GM13977 (cell line): ENCODE data around the gene ZNF614.

Experiments used
- DNase-seq: peaks from one replicate; pipeline ENCODE4 v3.0.0; 2012; ENCODE audit warnings: low spot score
- in situ Hi-C: fragments of 300-500 bp; cut with MboI; formaldehyde crosslinking; loops from one replicate; pipeline ENCODE4 v1.12.0; 2022; ENCODE audit warnings: low sequenced_read_pairs, low pct_unique_long_range_greater_than_20kb, mixed read lengths, inconsistent platforms; ENCODE audit not compliant: unreplicated experiment
- TF ChIP-seq, protein P1 (sequence below): IDR thresholded peaks from 2 replicates; pipeline ENCODE4 v1.5.1; 2012; ENCODE audit warnings: mild to moderate bottlenecking, control low read depth; ENCODE audit not compliant: insufficient read depth; ENCODE audit errors: extremely low read depth, missing control alignments

The ZNF614 gene

GRCh38 chr19:51971624-51972023 is 56.6 kb downstream of the ZNF614 start:
- no peak for DNase-seq
- in situ Hi-C loops = no loop called here
- TF ChIP-seq, protein P1, sequence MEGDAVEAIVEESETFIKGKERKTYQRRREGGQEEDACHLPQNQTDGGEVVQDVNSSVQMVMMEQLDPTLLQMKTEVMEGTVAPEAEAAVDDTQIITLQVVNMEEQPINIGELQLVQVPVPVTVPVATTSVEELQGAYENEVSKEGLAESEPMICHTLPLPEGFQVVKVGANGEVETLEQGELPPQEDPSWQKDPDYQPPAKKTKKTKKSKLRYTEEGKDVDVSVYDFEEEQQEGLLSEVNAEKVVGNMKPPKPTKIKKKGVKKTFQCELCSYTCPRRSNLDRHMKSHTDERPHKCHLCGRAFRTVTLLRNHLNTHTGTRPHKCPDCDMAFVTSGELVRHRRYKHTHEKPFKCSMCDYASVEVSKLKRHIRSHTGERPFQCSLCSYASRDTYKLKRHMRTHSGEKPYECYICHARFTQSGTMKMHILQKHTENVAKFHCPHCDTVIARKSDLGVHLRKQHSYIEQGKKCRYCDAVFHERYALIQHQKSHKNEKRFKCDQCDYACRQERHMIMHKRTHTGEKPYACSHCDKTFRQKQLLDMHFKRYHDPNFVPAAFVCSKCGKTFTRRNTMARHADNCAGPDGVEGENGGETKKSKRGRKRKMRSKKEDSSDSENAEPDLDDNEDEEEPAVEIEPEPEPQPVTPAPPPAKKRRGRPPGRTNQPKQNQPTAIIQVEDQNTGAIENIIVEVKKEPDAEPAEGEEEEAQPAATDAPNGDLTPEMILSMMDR = no peak

GRCh38 chr19:51970718-51971117 is 57.5 kb downstream of the ZNF614 start:
- no peak for DNase-seq
- TF ChIP-seq, protein P1 = no peak
- in situ Hi-C loops = no loop called here

DNA sequence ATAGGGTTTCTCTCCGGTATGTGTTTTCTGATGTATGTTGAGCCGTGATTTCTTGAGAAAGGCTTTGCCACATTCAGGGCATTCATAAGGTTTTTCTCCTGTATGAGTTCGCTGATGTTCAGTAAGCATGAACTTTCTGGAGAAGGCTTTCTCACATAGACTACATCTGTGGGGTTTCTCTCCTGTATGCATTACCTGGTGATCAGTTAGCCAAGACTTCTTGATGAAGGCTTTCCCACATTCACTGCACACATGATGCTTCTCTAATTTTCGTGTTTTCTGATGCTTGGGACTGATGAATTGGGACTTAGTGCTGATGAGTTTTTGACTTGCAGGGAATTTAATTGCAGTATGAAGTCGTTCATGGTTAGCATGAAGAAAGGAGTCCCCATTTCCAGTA is 62.6 kb downstream of the ZNF614 start:
- no peak for DNase-seq
- TF ChIP-seq, protein P1 = no peak
- in situ Hi-C loops = no loop called here
